ENCODE results near the gene NPTX2.
"Not testable (repeated sequence)": the region's sequence is repeated elsewhere in the genome, so short reads cannot be mapped to it uniquely, and the experiment has no call there.

The NPTX2 gene, protein sequence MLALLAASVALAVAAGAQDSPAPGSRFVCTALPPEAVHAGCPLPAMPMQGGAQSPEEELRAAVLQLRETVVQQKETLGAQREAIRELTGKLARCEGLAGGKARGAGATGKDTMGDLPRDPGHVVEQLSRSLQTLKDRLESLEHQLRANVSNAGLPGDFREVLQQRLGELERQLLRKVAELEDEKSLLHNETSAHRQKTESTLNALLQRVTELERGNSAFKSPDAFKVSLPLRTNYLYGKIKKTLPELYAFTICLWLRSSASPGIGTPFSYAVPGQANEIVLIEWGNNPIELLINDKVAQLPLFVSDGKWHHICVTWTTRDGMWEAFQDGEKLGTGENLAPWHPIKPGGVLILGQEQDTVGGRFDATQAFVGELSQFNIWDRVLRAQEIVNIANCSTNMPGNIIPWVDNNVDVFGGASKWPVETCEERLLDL

DNA sequence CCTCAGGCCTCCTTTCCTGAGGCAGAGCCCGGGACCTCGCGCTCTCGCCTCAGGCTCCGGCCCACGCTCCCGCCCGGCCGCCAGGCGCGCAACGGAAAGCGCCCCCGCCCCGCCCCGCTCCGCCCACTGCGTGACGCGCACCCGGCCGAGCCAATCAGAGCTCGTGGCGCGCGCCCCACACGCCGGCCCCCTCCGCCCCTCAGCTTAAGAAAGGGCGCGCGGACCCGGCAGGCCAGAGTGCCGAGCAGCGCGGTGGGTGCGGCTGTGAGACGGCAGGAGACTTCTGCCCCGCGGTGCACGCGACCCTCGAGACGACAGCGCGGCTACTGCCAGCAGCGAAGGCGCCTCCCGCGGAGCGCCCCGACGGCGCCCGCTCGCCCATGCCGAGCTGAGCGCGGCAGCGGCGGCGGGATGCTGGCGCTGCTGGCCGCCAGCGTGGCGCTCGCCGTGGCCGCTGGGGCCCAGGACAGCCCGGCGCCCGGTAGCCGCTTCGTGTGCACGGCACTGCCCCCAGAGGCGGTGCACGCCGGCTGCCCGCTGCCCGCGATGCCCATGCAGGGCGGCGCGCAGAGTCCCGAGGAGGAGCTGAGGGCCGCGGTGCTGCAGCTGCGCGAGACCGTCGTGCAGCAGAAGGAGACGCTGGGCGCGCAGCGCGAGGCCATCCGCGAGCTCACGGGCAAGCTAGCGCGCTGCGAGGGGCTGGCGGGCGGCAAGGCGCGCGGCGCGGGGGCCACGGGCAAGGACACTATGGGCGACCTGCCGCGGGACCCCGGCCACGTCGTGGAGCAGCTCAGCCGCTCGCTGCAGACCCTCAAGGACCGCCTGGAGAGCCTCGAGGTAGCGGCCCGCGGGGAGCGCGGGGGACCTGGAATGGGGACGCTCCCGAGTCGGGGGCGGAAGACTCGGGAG is at the start of gene NPTX2:
TSS of gene NPTX2 (plus strand) at position 235 of the 909 bp plus-strand sequence. CDS start at position 412, 177 bp downstream.
- DNase-seq: peak; percentile 33

DNA sequence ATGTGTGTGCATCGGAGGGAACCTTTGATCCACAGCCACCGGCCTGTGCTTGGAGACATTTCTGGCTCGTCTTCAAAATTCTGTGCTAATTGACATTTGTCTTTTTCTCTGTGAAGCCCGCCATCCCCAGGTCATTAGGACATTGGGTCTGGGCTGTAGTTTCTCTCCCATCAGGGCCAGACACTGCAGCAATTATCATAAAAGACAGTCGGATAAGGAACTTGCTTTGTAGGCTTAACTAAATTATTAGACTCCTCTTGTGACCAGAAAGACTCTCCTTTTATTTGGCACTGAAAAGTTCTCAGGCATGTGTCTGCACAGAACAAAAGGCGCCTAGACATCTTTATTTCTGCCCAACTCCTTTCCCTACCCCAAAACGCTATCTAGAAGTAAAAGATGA is 49.1 kb upstream of the NPTX2 start:
- DNase-seq: no peak

DNA sequence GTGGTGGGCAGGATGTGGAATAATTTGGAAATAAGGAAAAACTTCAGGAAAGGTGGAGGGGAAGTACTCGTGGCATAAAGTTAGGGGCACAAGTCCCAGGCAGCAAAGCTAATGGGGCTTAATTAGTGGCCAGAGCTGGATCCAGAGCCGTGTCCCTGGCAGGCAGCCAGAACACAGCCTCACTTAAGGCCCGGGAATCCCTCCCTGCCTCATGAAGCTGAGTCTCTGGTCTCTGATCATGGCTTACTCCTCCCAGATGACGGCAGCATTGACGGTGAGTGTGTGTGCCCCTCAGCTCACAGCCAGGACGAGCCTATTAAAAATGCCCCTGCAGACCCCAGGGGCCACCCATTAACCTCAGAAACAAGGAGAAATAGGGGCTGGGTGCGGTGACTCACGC is 48.2 kb upstream of the NPTX2 start:
- DNase-seq: no peak

DNA sequence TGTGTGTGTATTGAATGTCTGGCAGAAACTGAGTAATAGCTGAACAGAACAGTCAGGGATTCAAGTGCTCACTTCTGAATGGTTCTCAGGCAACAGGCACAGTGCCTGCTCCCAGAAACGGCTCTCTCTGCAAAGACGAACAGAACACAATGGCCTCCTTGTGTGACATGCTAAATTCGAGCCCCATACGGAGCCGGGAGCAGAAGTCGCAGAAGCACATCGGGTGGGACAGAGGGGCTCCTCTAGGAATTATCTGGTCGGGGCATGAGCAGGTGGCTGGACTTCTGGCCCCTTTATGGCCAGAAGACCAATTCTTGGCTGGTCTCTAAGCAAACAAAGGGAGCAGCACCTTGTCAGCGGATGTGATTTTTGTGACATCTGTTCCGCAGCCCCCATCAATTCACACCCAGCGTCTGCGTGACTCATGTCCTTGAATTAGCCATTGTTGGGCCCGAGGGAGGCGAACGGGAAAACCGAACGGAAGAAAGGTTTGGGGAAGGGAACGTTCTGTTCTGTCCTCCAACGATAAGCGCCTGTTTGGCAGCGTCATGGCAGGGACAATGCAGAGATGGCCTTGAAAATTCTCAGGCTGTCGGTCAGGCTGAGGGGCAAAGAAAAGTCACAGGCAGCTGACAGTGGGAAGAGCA is 47.3 kb upstream of the NPTX2 start:
- no peak for DNase-seq

DNA sequence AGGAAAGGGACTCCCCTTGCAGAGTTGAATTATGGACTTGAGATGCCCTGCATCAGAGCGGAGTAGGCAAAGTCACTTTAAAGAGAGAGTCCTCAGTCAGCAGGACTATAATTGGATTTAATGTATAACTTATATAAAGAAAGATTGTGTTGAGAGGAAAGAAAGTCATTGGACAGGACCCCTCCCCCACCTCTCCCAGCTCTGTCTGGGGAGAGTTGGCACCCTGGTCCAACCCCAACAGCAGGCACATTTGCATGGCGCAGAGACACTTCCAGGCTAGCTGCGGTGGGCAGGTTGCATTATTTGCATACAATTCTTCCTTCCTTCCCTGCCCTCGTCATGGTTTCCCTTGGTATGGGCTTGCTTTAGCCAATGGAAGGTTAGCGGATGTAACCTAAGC is 46.1 kb upstream of the NPTX2 start:
- DNase-seq: no peak

DNA sequence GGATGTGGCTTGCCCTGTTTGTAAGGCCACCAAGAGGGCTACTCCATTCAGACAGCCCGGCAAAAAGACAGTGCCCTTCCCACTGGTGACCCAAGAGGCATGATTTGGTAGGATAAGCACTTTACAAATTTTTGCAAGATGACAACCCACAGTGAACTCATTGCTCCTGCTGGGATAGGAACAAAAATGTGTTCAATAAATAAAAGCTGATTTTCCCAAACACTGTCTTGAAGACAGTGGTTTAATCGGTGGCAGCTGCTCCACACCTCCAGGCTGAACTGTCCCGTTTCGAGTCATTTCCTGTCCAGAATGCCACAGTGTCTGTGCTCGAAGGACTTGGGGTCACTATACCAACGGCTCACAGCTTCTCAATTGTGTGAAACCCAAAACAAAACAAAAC is 45.1 kb upstream of the NPTX2 start:
- DNase-seq: no peak

DNA sequence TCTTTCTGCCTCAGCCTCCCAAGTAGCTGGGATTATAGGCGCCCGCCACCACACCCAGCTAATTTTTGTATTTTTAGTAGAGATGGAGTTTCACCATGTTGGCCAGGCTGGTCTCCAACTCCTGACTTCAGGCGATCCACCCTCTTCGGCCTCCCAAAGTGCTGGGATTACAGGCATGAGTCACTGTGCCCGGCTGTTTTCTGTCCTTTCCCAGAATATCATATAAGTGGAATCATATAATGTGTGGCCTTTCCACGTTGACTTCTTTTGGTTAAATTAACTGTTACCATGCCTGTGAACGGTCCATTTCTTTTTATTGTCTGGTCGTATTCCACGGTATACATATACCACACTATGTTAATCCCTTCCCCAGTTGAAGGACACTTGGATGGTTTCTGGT is 44.4 kb upstream of the NPTX2 start:
- not testable (repeated sequence) for DNase-seq

DNA sequence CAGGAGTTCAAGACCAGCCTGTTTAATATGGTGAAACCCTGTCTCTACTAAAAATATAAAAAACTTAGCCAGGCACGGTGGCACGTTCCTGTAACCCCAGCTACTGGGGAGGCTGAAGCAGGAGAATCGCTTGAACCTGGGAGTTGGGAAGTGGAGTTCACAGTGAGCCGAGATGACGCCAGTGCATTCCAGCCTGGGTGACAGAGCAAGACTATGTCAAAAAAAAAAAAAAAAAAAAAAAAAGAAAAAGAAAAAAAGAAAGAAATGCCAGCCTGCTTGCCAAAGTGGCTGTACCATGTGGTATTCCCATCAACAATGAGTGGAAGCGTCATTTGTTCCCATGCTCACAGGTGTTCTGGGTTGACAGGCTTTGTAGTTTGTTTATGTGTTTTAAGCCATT is 43.3 kb upstream of the NPTX2 start:
- no peak for DNase-seq

DNA sequence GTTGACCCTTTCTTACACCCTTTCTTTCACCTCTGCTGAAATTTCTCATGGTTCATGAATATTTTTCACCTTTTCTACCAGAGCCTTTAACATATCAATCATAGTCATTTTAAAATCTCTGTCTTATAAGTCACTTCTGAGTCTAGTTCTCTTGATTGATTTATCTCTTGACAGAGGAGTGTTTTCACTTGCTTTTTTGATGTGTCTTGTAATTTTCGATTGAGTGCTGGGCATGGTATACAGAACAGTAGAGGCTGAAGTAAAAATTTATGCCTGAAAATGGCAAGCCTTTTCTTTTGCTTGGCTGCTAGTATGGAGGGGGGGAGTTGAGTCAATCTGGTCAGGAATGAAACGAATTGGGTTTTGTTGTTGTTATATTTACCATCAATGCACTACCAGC is 41.2 kb upstream of the NPTX2 start:
- DNase-seq: no peak

DNA sequence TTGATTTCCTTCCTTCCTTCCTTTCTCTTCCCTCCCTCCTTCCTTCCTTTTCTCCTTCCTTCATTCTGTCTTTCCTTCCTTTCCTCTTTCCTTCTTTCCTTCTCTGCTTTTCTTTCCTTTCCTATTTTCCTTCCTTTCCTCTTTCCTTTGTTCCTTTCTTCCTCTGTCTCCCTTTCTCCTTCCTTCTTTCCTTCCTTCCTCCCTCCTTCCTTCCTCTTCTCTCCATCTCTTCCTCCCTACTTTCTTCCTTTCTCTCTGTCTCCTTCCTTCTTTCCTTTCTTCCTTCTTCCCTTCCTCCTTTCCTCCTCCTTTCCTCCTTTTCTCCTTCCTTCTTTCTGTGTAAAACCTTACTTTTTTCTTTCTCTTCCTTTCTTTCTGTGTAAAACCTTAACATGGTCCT is 32.3 kb upstream of the NPTX2 start:
- DNase-seq: no peak

DNA sequence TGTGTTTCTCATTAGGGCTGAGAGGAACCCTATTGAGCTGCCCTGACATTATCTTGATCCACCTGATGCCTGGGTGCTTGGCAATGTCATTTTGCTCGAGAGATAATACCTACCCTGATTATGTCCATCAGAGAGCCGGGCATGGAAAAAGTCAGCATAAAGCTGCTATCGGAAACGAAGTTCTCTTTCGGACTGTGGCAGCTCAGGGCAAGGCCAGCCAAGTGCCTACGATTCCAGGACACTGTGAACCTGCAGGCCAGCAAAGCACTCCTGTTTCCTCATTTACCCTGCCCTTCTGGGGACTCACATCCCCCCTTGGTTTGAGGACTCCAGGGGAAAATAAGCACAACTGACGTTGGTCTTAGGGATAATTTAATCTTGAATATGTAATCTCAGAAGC is 25.2 kb upstream of the NPTX2 start:
- no peak for DNase-seq

DNA sequence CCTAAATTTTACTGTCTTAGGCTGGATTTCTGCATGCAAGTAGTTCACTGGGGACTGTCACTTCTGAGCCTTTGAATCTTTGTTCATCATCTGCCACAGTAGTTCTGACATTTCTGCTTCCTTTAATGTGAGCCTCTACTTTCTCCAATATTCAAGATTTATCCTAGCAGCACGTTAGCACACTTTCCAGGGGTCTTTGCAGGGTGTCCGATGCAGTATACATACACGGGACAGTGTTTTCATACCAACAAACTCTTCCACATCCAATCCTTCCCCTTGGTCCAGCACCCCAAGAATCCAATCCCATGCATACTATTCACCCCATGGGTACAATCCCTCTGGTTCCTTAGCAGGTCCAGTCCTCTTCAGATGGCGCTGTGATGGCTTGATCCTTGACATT is 22.7 kb upstream of the NPTX2 start:
- no peak for DNase-seq

DNA sequence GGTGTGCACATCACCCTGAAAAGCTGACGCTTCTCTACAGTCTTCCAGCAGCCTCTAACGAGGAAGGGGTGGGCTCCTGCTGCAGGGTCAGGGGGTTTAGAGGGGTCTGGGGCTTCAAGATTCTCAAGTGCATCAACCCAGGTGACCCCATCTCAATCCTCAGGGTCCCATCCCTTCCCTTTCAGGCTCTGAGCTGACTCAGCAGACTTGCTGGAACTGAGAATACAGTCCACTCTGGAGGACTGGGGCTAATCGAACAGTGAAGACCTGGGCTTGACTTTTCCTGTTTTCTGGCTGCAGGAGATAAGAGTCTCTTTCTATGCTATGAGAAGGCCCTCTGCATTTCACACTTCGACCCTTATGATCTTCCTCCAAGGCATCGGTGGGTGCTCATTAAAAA is 22.3 kb upstream of the NPTX2 start:
- DNase-seq: no peak

DNA sequence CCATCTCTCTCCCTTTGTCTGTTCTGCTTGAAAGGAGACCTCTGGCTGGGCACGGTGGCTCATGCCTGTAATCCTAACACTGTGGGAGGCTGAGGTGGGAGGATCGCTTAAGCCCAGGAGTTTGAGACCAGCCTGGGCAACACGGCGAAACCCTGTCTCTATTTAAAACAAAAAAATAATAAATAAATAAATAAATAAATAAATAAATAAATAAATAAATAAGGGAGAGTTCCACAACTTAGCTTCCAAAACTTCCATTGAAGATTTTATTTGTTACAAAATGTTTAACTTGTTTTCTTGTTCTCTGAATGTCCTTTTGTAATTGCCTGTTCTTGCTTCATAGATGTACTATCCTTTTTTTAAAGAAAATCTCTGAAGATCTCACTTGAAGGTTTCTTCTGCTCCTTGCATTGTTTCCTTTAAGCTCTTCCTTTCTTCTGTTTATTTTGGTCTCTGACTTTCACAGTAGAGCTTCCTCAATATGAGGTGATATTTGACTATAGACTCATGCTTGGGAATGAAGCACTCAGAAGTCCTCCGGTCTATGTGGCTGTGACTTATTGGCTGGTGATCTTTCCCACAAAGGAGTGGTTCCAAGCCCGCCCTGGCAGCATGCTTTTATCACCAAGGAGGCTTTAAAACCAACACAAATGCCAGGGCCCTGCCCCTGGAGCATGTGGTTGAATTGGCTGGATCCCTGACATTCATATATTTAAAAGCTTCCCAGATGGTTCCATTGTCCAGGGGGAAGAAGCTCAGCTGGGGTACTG is 18.1 kb upstream of the NPTX2 start:
- DNase-seq: no peak

DNA sequence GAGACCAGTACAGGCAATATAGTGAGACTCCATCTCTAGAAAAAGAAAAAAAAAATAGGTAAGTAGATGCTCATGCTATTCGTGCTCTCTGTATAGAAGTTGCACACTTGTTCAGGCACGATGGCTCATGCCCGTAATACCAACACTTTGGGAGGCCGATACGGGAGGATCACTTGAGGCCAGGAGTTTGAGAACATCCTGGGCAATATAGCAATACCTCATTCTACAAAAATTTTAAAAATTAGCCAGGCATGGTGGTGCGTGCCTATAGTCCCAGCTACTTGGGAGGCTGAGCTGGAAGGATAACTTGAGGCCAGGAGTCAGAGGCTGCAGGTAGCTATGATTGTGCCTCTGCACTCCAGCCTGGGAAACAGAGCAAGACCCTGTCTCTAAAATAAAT is 17.2 kb upstream of the NPTX2 start:
- DNase-seq: no peak

DNA sequence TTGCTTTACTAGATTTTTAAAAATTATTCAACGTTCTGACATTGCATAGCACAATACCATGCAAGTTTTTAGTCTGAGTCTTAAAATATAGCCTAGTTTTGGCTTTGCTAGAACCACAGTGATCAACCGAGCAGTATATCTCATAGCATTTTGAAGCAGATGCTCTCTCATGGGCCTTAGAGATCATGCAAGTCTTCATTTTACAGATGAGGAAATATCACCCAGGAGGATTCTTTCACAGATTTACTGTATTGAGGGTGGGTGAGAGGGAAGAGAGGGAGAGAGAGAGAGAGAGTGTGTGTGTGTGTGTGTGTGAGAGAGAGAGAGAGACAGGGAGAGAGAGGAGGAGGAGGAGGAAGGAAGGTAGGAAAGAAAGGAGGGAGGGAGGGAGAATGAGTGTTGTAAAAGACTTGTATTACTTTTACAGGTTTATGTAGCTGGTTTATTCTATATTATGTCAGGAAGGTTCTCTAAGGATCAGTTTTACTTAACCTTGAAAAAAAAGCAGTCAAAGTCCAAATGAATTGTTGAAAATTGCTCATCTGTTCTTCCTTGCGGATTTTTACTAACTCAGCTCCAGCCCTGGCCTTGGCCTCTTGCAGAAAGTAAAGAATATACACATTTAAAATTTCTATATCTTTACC is 14.2 kb upstream of the NPTX2 start:
- DNase-seq: no peak

DNA sequence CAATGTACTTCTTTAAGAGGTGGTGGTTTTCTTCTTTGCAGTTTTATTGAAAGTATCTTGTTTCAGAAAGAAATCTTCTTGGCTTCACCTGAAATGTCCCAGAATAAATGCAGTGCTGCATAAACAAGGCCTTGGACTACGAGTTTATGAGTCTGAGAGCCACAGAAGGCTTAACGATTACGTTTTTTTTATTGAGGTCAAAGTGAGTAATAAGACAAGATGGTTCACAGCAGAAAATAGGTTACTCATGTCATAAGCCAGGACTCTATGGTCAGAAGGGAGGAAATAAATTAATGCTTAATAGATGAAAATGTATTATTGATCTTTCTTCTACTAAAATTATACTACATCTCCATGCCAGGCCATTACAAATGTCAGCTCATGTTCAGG is 13.7 kb upstream of the NPTX2 start:
- DNase-seq: no peak

DNA sequence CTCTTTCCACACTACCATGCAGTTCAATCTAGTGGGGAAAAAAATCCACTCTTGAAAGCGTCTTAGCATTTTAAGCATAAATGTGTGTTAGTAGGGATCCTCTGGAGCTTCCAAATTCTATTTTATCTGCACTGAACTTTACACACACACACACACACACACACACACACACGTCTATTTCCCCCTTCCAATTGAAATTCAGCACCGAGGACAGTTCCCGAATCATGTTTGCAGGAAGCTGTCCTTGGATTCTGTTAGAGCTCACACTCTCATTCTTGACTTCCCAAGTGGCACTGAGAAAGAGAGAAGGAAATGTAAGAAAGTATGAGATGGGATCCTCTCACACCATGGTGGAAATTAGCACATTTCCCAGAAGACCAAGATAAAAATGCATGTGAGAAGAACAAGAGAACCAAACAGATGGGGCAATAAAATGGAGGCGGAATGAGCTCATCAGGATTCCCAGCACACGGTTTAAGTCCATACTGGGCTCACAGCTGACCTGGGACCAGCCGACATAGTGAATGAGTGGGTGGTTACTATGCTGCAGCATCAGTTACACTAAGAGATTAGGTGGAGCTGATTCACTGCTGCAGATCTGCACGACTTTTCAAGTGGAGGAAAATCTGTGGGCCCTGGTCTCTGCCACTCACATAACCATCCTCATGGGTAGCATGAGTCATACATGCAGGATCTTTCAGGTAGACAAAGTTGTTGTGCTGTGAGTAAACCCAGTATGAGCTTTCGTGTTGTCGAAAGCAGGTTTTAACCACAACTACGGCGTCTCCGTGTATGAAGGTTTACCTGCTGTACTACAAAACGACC is 3.3 kb upstream of the NPTX2 start:
- DNase-seq: peak; percentile 18

DNA sequence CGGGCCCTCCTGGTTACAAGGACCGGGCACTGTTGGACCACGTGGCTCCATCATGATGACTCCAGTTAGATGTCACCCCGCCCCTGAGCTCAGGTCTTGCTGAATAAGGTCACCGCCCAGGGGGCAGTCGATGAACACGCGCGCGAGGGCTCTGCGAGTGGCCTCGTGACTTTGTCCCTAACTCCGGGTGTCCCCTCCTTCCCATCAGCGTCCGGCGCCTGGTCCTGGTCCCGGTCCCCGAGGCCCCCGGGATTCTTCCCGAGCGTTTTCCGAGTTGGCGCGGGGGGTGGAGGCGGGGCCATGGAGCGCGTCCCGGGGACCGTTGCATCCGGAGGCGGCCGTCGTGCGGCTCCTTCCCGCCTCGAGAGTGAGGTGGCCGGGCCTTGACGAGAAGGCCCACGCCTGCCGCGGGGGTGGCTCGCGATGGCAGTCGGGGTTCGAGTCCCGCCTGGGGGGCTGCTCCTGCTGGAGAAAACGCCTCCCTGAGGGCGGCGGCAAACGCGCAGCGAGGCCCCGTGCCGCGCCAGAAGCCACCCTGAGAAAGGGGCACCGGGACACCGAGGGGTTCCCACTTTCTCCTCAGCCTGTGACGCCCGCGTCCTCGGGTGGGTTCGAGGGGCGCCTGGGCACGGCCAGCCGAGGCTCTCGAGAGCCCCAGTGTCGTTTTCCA is 569 bp upstream of the NPTX2 start:
- DNase-seq: no peak

DNA sequence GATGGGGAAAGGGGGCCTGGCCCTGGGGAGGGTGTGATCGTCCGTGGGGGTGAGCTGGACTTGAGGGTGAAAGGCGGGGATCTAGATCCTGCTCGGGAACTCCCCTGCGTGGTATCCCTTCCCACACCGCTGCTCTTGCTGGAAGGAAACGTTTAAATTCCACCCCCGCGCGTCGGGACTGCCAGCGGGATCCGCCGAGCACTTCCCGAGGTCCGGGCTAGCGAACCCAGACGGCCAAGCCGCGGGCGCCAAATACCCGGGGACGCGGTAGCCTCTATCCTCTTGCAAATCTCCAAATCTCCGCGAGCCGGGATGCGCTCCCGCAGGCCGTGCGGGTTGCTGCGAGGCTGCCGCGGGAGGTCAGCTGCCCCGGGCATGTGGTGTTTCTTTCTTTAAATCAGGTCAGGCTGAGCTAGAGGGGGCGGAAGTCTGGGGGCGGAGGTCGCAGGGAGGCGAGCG is 904 bp downstream of the NPTX2 start:
- DNase-seq: no peak

DNA sequence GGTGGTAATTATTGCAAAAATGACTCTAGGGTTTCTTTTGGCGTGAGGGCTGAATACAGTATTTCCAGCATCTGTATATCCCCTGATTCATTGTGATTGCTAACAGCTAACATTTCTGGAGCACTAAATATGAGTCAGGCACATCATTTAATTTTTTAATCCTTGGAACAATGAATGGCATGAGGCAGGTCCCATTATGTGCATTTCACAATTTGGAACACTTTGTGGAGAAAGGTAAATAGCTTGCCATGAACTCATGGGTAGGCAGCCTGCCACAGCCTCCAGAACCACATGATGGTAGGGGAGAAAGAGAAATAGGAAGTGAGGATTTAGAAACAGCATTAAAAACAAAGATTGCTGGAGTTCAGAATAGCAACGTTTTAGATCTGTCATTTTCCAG is 1.7 kb downstream of the NPTX2 start:
- no peak for DNase-seq

Data from fibroblast of skin of right biceps (primary cell).